Testis (tissue), 3 donors: Measurements from ENCODE around the gene FBXW8. TPM values are rescaled to one million over a fixed set of nuclear protein-coding genes. Genes with fewer than 3 reads are reported as not detected.
A peak's percentile ranks its signal among the peaks of the same experiment; 100 is the strongest.

Source experiments
- DNase-seq: peaks from one replicate; pipeline ENCODE4 v3.0.0-alpha.2; 2019
- H3K27ac ChIP-seq, 2 donors: fragments of 200-600 bp; sonication (generic); one replicate each; pipeline ENCODE4 v1.5.1; 2019
- H3K27me3 ChIP-seq: fragments of 200-600 bp; sonication (generic); one replicate; pipeline ENCODE4 v1.5.1; 2019
- H3K36me3 ChIP-seq: fragments of 200-600 bp; sonication (generic); one replicate; pipeline ENCODE4 v1.5.1; 2017; ENCODE audit warnings: low read depth; ENCODE audit errors: missing control alignments
- H3K4me1 ChIP-seq: fragments of 200-600 bp; sonication (generic); one replicate; pipeline ENCODE4 v1.5.1; 2019
- H3K4me3 ChIP-seq, 2 donors: fragments of 200-600 bp; sonication (generic); one replicate each; pipeline ENCODE4 v1.5.1; 2017 to 2019
- H3K9me3 ChIP-seq: fragments of 200-600 bp; sonication (generic); one replicate; pipeline ENCODE4 v1.5.1; 2017
- POLR2A ChIP-seq: fragments of 450-650 bp; IDR thresholded peaks from one replicate; pipeline ENCODE4 v1.6.1; 2017; ENCODE audit warnings: antibody characterized with exemption, mild to moderate bottlenecking, moderate library complexity
- WGBS, 2 donors: methylation state at CpG; one replicate each; pipeline ENCODE4 v1.1.5; 2018; 5-methylcytosine and 5-hydroxymethylcytosine counted together
- intact Hi-C: fragments of 100-400 bp; cut with DNase I; formaldehyde crosslinking; loops from one replicate; pipeline ENCODE4 v1.15.1; 2023; ENCODE audit warnings: low total_unique reads
- polyA plus RNA-seq: library from polyadenylated mRNA; stranded (reverse); fragments of 350-450 nt; fragmentation: Illumina TruSeq; extraction: RNeasy Lipid Tissue Mini Kit (QIAGEN cat#74804); gene quantifications from one replicate; pipeline ENCODE4 v1.2.3, GENCODE V29; 2014; ENCODE audit warnings: low read depth, low replicate concordance; ENCODE audit not compliant: insufficient read depth
- total RNA-seq, 2 donors: library from RNA; depleted of rRNA; stranded (reverse); fragments of >200 nt; gene quantifications; one replicate each; pipeline ENCODE4 v1.2.3, GENCODE V29; 2016
- TF ChIP-seq, protein P1 (sequence below), 3 experiments: fragments of 450-650 bp in 2 of 3; fragments of 200-600 bp in 1 of 3; sonication (generic) in 1 of 3; IDR thresholded peaks; one replicate each; pipeline ENCODE4 v1.5.1; 2016 to 2019; ENCODE audit warnings: antibody characterized with exemption in 3 of 3, mild to moderate bottlenecking in 2 of 3, moderate library complexity in 1 of 3

The FBXW8 gene
- total and polyA plus RNA-seq, 3 donors from 2014 or later = 11.1 to 32.8 (median 31.0) TPM

DNA sequence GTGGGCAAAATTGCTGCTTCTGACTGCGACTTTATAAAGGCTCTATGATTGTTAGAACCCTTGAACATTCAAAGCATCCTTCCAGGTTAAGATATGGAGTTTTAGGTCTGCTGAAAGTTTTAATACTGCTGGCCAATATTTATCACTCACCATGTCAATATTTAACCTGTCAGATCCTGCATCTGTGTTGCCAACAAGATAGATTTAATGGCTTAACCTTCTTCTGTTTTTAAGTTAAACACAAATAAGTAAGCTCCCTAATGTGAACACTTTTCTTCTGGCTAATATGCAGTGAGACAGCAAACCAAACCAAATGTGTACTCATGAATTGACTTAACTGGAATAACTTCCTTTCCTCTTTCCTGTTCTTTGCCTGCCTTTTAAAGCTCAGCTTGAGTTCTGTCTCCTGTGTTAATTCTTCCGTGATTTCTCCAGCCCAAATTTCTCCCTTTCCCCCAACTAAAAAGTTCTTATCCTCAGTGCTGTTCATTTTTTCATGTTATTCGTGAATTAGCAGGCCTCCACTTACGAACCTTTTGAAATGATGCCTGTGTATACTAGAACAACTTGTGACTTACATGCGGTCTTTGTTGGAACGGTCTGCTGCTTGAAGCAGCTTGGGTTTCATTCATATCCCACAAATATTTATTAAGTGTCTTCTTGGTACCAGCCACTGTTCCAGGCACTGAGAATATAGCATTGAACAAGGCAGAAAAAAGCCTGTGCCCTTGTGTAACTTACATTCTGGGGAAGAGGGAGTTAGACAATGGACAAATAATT, 9.1 kb downstream of the FBXW8 start:
- intact Hi-C loops = no loop called here
- no peaks in the 10 kb centered on the region for H3K9me3 ChIP-seq
- DNase-seq = no peak
- no peaks in the 10 kb centered on the region for H3K36me3 ChIP-seq
- TF ChIP-seq POLR2A = no peak
- no peaks in the 10 kb centered on the region for H3K4me1 ChIP-seq
- H3K4me3 ChIP-seq = no peak overlapping the region
- peak overlapping the region in 1 of 2 donors; percentile 55 for H3K27ac ChIP-seq
- no peaks in the 10 kb centered on the region for H3K27me3 ChIP-seq
- whole genome bisulfite sequencing, 2 donors = 55 to 57% methylated on average over 6 of the region's 6 CpGs

GRCh38 chr12:116920939-116921338, 10.2 kb downstream of the FBXW8 start:
- TF ChIP-seq, protein P1, sequence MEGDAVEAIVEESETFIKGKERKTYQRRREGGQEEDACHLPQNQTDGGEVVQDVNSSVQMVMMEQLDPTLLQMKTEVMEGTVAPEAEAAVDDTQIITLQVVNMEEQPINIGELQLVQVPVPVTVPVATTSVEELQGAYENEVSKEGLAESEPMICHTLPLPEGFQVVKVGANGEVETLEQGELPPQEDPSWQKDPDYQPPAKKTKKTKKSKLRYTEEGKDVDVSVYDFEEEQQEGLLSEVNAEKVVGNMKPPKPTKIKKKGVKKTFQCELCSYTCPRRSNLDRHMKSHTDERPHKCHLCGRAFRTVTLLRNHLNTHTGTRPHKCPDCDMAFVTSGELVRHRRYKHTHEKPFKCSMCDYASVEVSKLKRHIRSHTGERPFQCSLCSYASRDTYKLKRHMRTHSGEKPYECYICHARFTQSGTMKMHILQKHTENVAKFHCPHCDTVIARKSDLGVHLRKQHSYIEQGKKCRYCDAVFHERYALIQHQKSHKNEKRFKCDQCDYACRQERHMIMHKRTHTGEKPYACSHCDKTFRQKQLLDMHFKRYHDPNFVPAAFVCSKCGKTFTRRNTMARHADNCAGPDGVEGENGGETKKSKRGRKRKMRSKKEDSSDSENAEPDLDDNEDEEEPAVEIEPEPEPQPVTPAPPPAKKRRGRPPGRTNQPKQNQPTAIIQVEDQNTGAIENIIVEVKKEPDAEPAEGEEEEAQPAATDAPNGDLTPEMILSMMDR (IDR thresholded peaks at IDR 0.05) = no peak
- TF ChIP-seq POLR2A = no peak
- no peaks in the 10 kb centered on the region for H3K4me1 ChIP-seq
- 90 to 94% methylated on average over 3 of the region's 3 CpGs for WGBS, 2 donors
- H3K27me3 ChIP-seq = no peaks in the 10 kb centered on the region
- intact Hi-C loops = no loop called here
- no peaks in the 10 kb centered on the region for H3K36me3 ChIP-seq
- no peaks in the 10 kb centered on the region for H3K9me3 ChIP-seq
- H3K27ac ChIP-seq = no peak overlapping the region
- DNase-seq = no peak
- H3K4me3 ChIP-seq = no peak overlapping the region

- intact Hi-C loops = no loop called here
- DNase-seq = no peak
- Histone ChIP-seq H3K27me3 (no peaks in the 10 kb centered on the region), H3K4me1 (no peaks in the 10 kb centered on the region), H3K9me3 (no peaks in the 10 kb centered on the region), H3K36me3 (no peaks in the 10 kb centered on the region), H3K4me3 (no peak overlapping the region), H3K27ac (no peak overlapping the region)
- TF ChIP-seq, protein P1 (IDR thresholded peaks at IDR 0.05) = no peak
- no peak for TF ChIP-seq POLR2A
- 82 to 90% methylated on average over 2 of the region's 2 CpGs for WGBS, 2 donors
These were observed 11.6 kb downstream of the FBXW8 start for GRCh38 chr12:116922194-116922897.

- no peaks in the 10 kb centered on the region for H3K4me1 ChIP-seq
- H3K4me3 ChIP-seq = no peak overlapping the region
- H3K27ac ChIP-seq = no peak overlapping the region
- intact Hi-C loops = no loop called here
- no peaks in the 10 kb centered on the region for H3K9me3 ChIP-seq
- 77 to 89% methylated on average over 5 of the region's 5 CpGs for WGBS, 2 donors
- no peaks in the 10 kb centered on the region for H3K36me3 ChIP-seq
- no peak for DNase-seq
- H3K27me3 ChIP-seq = no peaks in the 10 kb centered on the region
- TF ChIP-seq POLR2A = no peak
- TF ChIP-seq, protein P1 (IDR thresholded peaks at IDR 0.05) = no peak
These were observed 14.1 kb downstream of the FBXW8 start for GRCh38 chr12:116924558-116925453.
